ENCODE measurements around the gene CDKAL1. TPM values are rescaled to one million over a fixed set of nuclear protein-coding genes. Genes with fewer than 3 reads are reported as not detected.
A peak's percentile ranks its signal among the peaks of the same experiment; 100 is the strongest.

The CDKAL1 gene
- total and polyA plus RNA-seq, 9 of the 15 experiments (the other 6 are each of a cell fraction or from before 2014, with no cell fraction given) = 11.2 to 36.3 (median 20.1) TPM

- H3K4me1 ChIP-seq (replicated peaks in 1 of 2; ENCODE audit: control insufficient read depth in 2 of 2, insufficient read depth in 2 of 2, low read length in 2 of 2) = peaks cover 0 to 4% of the 10 kb centered on the region in 2 experiments; a peak in 4 of 5 replicates
- no peaks in the 10 kb centered on the region for H3K36me3 ChIP-seq (ENCODE audit: control insufficient read depth, insufficient read depth, low read length)
- TF ChIP-seq, protein P1, sequence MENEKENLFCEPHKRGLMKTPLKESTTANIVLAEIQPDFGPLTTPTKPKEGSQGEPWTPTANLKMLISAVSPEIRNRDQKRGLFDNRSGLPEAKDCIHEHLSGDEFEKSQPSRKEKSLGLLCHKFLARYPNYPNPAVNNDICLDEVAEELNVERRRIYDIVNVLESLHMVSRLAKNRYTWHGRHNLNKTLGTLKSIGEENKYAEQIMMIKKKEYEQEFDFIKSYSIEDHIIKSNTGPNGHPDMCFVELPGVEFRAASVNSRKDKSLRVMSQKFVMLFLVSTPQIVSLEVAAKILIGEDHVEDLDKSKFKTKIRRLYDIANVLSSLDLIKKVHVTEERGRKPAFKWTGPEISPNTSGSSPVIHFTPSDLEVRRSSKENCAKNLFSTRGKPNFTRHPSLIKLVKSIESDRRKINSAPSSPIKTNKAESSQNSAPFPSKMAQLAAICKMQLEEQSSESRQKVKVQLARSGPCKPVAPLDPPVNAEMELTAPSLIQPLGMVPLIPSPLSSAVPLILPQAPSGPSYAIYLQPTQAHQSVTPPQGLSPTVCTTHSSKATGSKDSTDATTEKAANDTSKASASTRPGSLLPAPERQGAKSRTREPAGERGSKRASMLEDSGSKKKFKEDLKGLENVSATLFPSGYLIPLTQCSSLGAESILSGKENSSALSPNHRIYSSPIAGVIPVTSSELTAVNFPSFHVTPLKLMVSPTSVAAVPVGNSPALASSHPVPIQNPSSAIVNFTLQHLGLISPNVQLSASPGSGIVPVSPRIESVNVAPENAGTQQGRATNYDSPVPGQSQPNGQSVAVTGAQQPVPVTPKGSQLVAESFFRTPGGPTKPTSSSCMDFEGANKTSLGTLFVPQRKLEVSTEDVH (IDR thresholded peaks at IDR 0.05; ENCODE audit: low read depth, partially characterized antibody) = no peak
- TF ChIP-seq ZFP1 (CRISPR knock-in tag; IDR thresholded peaks at IDR 0.05) = no peak
- TF ChIP-seq NFYB (IDR thresholded peaks at IDR 0.05; ENCODE audit: extremely low read depth, insufficient read length) = no peak
- no peak for TF ChIP-seq SMARCE1 (IDR thresholded peaks at IDR 0.05)
- no peak for TF ChIP-seq HDGF (IDR thresholded peaks at IDR 0.05)
- no peak for TF ChIP-seq RHOXF2B (CRISPR knock-in tag; conservative IDR thresholded peaks at IDR 0.05)
- no peaks in the 10 kb centered on the region for H3K9me3 ChIP-seq (replicated peaks; ENCODE audit: control insufficient read depth, insufficient read depth, low read depth, low read length)
- BruUV-seq (replicated peaks) = no TSS peak
- no peak overlapping the region for H3K4me3 ChIP-seq
- no peaks in the 10 kb centered on the region for H4K20me1 ChIP-seq (replicated peaks; ENCODE audit: control insufficient read depth, insufficient read depth, low read length)
- ATAC-seq (peak; percentile 50), DNase-seq (ENCODE audit: extremely low read depth in 1 of 4, low spot score in 3 of 4) (no peak), FAIRE-seq (no peak)
- H3K9ac ChIP-seq (ENCODE audit: insufficient read depth in 1 of 2, low read depth in 2 of 2, low read length in 2 of 2) = no peak overlapping the region
- CTCF ChIA-PET (ENCODE audit: low intra/inter-chr PET ratio) = no interaction called here
- in situ Hi-C loops (cut with MboI) = no loop called here
- no peak overlapping the region for H3K27ac ChIP-seq (ENCODE audit: extremely low read depth, low read depth, low read length)
- H3K4me2 ChIP-seq (ENCODE audit: insufficient read depth, low read length) = no peak overlapping the region
- WGBS (ENCODE audit: insufficient coverage, low coverage, missing lambda C conversion rate) = 71% methylated on average over 5 of the region's 5 CpGs
- intact Hi-C loops (cut with micrococcal nuclease) = no loop called here
- no peak overlapping the region for H2AFZ ChIP-seq (ENCODE audit: low read depth, low read length)
- peaks cover 4% of the 10 kb centered on the region; the same call in 2 of the 3 replicates for H3K79me2 ChIP-seq (ENCODE audit: control insufficient read depth, insufficient read depth, low read length)
- no peaks in the 10 kb centered on the region for H3K27me3 ChIP-seq (ENCODE audit: control insufficient read depth in 2 of 2, insufficient read depth in 2 of 2, low read length in 2 of 2)
- no peaks in the 10 kb centered on the region for H3K9me1 ChIP-seq (ENCODE audit: control insufficient read depth, insufficient read depth, low read length)
- POLR2A ChIA-PET = no interaction called here
Measured at GRCh38 chr6:20705741-20706140, 171.5 kb downstream of the CDKAL1 start.

Measured in K562 (cell line).